GOT3 (cell line): ENCODE data around the gene INPP5F.
A peak's percentile ranks its signal among the peaks of the same experiment; 100 is the strongest.

ENCODE experiments used
- DNase-seq: peaks from one replicate; lab custom pipeline; 2025; ENCODE audit warnings: mixed read lengths; lab: John Stamatoyannopoulos, UW

The INPP5F gene, protein sequence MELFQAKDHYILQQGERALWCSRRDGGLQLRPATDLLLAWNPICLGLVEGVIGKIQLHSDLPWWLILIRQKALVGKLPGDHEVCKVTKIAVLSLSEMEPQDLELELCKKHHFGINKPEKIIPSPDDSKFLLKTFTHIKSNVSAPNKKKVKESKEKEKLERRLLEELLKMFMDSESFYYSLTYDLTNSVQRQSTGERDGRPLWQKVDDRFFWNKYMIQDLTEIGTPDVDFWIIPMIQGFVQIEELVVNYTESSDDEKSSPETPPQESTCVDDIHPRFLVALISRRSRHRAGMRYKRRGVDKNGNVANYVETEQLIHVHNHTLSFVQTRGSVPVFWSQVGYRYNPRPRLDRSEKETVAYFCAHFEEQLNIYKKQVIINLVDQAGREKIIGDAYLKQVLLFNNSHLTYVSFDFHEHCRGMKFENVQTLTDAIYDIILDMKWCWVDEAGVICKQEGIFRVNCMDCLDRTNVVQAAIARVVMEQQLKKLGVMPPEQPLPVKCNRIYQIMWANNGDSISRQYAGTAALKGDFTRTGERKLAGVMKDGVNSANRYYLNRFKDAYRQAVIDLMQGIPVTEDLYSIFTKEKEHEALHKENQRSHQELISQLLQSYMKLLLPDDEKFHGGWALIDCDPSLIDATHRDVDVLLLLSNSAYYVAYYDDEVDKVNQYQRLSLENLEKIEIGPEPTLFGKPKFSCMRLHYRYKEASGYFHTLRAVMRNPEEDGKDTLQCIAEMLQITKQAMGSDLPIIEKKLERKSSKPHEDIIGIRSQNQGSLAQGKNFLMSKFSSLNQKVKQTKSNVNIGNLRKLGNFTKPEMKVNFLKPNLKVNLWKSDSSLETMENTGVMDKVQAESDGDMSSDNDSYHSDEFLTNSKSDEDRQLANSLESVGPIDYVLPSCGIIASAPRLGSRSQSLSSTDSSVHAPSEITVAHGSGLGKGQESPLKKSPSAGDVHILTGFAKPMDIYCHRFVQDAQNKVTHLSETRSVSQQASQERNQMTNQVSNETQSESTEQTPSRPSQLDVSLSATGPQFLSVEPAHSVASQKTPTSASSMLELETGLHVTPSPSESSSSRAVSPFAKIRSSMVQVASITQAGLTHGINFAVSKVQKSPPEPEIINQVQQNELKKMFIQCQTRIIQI

DNA sequence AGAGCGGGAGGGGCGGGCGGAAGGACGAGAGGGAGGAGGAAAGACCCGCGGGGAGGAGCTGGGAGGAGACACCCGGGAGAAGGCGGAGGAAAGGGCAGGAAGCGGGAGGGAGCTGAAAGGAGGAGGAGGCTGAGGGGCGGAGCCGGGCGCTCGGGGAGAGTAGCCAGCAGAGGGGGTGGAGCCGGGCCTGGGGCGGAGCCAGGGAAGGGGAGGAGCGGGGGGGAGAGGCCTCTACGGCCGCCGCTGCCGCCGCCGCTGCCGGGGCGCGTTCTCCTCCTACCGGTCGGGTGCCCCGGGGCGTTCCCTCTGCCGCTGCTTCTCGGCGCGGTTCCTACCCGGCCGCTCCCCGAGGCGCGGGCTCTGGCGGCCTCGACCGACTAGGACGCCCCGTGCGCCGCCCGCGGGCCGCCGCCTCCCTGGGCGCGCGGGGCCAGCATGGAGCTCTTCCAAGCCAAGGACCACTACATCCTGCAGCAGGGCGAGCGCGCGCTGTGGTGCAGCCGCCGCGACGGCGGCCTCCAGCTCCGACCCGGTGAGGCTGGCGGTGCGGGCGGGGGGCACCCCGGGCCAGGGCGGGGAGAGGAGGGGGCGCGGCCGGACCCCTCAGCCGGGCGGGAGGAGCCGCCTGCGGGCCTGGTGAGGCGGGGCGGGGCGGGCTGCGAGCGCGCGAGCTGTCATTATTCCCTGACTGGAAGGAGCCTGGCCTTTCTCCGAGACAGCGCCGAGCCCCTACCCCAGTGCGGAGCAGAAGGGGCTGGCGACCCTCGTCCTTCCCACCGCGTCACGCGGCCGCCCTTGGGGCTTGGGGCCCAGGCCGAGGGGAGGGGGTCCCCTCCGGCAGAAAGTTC is at the start of gene INPP5F:
TSS of gene INPP5F (plus strand) at position 223 of the 848 bp plus-strand sequence. CDS start at position 436, 213 bp downstream.
- peak; percentile 95 for DNase-seq

DNA sequence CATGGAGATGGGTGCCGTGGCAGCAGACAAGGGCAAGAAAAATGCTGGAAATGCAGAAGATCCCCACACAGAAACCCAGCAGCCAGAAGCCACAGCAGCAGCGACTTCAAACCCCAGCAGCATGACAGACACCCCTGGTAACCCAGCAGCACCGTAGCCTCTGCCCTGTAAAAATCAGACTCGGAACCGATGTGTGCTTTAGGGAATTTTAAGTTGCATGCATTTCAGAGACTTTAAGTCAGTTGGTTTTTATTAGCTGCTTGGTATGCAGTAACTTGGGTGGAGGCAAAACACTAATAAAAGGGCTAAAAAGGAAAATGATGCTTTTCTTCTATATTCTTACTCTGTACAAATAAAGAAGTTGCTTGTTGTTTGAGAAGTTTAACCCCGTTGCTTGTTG is 48.7 kb upstream of the INPP5F start:
- no peak for DNase-seq

DNA sequence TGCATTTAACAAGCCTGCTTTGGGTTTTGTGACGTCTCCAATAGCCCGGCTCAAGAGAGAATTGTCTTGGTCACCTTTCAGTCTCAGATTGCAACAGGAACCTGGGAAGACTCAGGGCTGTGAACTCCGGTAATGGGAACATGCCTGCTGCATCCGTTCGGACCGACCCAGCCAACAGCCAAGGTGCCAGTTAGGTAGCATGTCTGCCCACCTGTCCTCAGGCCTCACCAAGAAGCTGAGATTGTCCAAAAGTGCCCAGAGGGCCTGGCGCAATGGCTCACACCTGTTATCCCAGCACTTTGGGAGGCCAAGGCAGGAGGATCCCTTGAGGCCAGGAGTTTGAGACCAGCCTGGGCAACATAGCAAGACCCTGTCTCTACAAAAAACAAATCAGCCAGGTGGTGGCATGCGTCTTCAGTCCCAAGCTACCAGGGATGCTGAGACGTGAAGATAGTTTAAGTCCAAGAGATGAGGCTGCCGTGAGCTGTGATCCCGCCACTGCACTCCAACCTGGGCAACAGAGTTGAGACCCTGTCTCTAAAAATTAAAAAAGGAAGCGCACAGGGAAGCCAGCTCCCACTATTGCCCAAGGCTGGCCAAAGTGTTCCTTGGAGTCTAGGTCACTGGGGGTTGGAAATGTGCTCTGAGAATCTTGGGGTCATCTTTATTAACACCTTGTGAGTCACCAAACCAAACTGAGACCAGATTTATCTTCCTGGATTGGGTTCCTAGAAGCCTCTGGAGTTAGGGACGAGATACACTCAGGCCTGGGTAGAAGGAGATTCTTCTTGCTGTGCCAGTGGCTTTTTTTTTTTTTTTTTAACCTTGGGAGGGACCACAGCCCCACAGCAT is 47.7 kb upstream of the INPP5F start:
- no peak for DNase-seq

DNA sequence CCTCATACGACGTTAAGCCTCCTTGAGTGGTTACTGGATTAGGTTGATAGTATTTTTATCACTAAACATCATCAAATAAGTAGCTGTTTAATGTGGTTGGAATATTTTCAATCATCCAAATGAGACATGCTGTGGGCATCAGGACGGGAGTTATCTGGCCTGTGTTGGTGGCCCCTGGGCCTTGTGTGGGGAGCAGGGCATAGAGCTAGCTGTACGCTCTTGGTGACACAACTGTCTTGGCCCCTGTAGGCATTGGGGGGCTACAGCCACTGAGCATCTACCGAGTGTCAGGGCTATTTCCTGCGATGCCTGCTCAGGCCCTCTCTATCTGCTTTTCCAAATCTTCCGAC is 46.4 kb upstream of the INPP5F start:
- DNase-seq, result no peak

DNA sequence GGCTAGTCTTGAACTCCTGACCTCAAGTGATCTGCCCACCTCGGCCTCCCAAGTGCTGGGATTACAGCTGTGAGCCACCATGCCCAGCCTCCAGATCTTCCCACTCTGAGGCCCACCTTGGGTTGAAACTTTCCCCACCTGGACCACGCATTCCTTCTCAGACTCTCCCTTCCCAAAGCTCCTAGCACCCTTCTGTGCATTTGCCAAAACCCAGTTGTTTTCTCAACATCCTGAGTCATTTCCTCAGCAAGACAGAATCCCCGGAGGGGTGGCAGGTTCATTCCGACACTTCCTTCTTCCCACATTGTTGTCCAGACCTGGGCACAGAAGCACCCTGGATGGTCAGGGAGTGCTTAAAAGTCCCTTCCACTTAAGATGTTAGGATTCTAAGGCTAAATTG is 45.8 kb upstream of the INPP5F start:
- DNase-seq, result no peak

DNA sequence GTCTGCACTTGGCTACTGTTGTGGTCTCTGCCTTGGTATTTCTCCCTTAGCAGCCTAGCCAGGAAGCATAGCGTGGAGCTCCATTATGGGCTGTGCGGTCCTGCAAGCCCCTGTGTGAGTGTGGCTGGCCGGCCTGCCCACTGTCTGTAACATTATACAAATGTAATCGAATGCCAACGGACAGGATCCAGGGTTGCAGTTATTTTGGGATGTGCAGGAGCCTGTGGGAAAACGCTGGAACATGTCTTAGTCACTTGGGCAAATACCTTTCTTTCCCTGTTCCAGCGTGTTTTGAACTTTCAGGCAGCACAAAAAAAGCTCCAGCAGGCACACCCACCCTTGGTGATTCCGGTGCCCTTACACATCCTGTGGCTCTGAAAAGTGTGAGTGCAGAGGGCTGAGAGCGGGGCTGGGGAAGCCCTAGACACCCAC is 45.2 kb upstream of the INPP5F start:
- no peak for DNase-seq

DNA sequence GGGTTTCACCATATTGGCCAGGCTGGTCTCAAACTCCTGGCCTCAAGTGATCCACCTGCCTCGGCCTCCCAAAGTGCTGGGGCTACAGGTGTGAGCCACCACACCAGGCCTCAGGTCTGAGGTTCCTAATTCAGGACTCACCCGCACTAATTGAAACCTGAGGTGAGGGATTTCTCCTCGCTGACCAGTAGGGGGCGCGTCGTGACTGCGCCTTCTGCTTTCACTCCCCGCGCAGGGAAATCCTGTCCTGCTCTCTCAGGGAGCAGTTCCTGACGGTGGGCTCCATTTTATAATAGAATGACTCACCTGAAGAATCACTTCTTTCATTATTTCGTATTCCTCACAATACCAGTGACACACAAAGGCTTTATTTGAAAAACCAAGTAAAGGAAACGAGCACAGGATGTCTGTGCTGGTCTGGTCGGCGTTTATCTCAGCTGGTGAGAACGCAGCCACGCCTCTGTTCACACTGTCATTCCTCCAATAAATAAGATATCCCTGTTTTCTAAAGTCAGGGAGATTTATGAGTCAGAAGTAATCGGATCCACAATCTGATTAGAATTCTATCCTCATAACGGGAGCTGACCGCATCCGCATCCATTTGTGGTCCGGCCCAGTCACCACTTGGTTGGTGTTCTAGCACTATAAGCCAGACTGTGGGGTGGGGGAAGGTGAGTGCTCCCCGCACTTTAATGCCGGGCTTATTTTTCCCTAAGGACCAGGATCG is 39.2 kb upstream of the INPP5F start:
- peak; percentile 19 for DNase-seq

DNA sequence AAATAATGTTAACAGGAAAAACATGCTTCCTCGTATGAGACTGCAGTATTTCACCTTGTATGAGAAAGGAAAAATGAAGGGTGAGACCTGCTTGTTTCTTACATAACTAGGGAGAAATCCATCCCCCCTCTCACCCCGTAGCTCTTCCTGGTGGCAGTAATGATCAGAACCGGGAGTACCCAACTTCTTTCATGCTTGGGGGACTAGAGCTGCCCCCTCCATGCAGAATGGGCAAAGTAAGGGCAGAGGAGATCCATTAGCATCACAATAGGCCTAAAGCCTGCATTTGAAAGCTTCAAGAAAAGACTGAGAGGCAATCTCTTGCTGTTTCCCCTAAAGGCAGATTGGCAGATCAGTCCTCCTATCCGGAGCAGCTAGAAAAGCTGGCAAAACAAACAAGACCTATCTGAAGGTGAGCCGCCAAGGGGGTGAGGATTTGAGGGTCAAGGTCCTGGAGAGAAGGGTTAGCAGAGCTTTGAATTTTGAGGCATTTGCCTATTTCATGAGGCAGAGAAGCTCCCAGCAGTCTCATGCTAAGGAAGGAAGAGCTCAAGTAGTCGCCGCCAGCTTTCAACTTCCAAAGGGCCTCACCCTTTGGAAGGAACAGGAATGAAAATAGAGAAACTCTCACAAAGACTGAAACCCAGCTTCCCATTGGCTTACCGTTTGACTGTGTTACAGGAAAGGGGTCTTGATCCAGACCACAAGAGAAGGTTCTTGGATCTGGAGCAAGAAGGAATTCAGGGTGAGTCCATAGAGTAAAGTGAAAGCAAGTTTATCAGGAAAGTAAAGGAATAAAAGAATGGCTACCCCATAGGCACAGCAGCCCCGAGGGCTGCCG is 38.4 kb upstream of the INPP5F start:
- DNase-seq, result no peak

DNA sequence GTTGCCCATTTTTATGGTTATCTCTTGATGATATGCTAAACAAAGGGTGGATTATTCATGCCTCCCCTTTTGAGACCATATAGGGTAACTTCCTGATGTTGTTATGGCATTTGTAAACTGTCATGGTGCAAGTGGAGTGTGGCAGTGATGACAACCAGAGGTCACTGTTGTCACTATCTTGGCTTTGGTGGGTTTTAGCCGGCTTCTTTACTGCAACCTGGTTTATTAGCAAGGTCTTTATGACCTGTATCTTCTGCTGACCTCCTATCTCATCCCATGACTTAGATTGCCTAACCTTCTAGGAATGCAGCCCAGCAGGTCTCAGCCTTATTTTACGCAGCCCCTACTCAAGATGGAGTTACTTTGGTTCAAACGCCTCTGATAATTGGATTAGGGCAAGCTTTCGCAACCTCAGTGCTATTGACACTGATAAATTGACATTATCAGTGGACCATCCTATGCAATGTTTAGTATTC is 37.8 kb upstream of the INPP5F start:
- no peak for DNase-seq

DNA sequence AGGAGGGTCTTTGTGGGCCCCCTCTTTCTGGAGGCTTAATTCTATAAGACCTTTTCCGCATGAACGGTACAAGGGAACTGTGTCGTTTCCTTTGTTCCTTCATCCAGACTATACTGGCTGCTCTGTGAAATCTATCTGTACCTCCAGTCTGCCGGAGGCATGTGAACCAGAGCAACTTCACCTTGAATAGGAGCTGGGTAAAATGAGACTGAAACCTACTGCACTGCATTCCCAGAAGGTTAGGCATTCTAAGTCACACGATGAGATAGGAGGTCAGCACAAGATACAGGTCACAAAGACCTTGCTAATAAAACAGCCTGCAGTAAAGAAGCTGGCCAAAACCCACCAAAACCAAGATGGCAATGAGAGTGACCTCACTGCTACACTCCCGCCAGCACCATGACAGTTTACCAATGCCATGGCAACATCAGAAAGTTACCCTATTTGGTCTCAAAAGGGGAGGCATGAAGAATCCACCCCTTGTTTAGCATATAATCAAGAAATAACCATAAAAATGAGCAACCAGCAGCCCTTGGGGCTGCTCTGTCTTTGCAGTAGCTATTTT is 36.8 kb upstream of the INPP5F start:
- no peak for DNase-seq

DNA sequence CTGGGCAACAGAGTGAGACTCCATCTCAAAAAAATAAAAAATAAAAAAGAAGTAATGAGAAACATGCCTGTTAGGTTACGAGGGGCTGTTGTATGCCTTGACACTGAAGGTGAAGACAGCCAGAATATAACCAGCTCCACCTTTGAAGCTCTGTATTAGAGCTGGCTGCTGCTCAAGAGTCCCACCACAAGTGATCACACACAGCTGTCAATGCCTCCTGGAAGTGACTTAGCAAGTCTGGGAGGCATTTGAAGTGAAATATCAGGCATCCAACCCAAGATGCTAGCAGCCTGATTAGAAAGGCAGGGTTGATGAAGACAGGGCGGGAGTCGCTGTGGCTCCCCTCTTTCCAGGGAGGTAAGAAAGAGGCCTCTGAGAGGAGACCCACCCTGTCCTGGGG is 34.1 kb upstream of the INPP5F start:
- DNase-seq, result no peak

DNA sequence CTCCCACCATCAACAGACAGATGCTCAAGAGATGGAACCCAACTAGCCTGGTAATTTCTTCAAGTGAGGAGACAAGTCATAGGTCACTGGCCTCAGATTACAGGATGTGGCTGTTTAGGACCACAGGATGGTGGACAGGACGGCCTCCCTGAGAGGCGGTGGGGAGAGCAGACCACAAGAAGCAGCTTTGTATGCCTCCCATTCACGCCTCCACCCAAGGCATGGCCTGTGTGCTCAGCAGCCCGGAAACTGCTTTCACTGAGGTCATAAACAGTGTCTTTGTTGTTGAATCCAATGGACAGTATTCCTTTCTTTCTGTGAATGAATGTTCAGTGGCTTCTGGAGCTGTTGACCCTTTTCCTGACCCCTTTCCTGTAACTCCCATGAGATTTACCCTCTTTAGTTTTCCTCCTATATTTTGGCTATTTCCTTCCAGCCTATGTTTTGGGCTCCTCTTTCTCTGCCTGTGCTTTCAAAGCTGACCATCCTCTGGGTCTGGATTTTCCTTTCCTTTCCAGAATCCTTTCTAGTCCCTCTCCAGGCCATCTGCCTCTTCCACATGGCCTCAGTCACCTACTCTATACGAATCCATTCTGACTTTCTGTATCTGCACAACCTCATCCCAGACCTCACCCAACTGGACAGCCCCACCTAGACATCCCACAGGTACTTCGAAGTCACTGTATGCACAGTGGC is 32.4 kb upstream of the INPP5F start:
- DNase-seq, result no peak

DNA sequence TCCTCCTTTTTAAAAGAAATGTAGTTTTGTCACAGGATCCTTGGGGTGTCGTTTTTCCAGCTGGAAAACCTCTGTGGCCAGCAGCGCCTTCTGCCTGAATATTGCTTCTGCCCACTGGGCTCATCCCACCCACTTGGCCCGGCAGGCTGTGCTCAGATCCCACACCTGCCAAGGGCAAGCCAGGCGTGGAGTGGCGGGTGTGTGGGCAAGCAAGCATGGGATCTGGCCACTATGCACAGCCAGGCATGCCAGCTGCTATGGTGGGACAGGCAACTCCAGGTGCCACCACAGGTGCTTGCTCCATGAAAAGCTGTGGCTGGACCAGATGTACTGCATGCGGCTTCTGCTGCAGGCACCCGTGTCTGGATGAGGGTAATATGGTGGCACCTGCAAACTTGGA is 31.2 kb upstream of the INPP5F start:
- DNase-seq, result no peak

DNA sequence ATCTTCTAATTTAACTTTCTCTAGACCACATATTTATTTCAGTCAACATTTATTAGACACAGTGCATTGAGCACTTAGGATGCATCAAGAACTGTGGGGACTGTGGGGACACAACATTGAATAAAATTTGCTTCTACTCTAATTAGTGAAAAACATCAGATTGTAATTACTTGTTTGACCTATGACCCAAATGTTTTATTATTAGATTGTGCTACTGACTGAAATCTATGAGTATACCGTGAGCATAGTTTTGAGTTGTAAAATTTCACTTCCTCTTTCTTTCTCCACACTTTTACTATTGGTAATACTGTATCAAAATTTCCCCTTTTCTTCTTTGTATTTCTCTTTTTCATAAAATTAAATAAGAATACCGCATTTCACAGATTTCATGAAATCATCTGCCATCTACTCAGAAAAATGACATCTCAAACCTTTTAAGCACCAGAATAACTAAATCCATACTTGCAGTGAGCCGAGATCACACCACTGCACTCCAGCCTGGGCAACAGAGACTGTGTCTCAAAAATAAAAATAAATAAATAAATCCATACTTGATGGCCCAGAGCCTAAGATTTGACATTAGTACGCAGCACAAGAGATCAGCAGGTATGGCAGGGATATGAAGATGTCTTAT is 25.4 kb upstream of the INPP5F start:
- no peak for DNase-seq

DNA sequence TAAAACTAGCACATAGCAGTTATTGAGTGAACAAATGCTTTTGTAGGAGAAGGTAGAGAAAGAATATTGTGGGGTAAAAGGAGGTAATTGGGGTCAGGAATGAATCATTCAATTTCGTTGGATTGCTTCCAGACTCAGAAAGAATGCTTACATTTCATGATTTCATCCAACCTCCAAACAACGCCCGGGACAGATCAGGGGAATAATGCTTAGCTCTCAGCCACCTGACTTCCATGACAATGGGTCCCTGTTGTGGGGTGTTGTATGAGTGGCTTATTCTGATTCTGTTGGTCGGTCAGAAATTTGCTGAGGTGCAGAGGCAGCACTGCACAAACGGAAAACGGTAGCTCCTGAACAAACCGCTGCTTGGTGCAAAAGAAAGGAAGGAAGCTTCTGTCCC is 24.0 kb upstream of the INPP5F start:
- no peak for DNase-seq

DNA sequence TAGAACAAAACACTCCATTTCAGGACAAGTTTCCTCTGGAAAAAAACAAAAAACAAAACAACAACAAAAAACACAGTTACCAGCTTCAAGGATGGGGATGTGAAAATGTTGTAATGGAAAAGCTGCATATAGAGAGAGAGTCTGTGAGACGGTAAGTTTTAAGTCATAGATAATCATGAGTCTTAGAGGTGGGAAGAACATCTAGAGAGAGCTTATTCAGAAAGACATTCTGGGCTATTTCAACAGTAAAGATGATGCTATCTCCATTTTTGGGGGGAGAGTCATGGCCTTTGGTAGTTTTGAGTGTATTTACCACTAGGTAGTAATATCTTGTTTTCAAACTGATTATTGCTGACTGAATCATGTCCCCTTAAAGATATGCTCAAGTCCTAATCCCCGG is 23.3 kb upstream of the INPP5F start:
- DNase-seq, result no peak

DNA sequence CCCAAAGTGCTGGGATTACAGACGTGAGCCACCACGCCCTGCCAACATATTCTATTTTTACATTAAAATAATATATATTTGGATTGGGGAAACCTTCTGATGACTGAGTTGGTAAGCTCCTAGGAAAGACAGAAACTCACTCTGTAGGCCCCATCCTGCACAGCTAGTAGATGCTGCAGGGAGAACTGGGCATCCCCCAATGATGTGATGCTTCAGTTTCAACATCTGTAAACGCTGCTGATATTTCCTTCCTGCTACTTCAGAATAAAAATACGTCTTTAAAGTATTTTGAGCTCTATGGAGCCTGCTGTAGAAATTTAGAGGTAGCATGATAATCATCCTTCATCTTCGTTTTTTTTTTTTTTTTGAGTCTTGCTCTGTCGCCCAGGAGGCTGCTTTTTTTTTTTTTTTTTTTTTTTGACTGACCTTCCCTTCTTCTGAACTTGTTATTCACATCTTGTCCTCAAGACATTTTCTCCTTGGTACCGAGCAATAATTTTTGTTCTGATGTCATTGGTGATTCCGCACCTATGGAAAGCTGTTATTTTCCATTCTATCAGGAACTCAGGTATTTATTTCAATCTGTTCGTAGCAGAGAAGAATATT is 21.8 kb upstream of the INPP5F start:
- no peak for DNase-seq
